ENCODE measurements around the gene ATCAY.

The ATCAY gene

GRCh38 chr19:3880471-3881271 is at the start of gene ATCAY:
ATCAY (plus strand) TSS chr19:3880685; CDS start chr19:3885768, 5,083 bp downstream.
- no peak for DNase-seq

GRCh38 chr19:3831601-3832000 is 48.9 kb upstream of the ATCAY start:
- DNase-seq: no peak

- DNase-seq: no peak
Observed at GRCh38 chr19:3832001-3832400, 48.5 kb upstream of the ATCAY start.

GRCh38 chr19:3833578-3834348 is 46.7 kb upstream of the ATCAY start:
- no peak for DNase-seq

- DNase-seq: no peak
Observed at GRCh38 chr19:3834349-3835054, 46.0 kb upstream of the ATCAY start.

- DNase-seq: no peak
Observed at GRCh38 chr19:3835055-3835435, 45.4 kb upstream of the ATCAY start.

- no peak for DNase-seq
Observed at GRCh38 chr19:3836887-3837286, 43.6 kb upstream of the ATCAY start.

GRCh38 chr19:3837332-3837731 is 43.2 kb upstream of the ATCAY start:
- no peak for DNase-seq

- no peak for DNase-seq
Observed at GRCh38 chr19:3837922-3838321, 42.6 kb upstream of the ATCAY start.

GRCh38 chr19:3838661-3839060 is 41.8 kb upstream of the ATCAY start:
- no peak for DNase-seq

- no peak for DNase-seq
Observed at GRCh38 chr19:3839941-3840340, 40.5 kb upstream of the ATCAY start.

- DNase-seq: no peak
Observed at GRCh38 chr19:3840804-3841203, 39.7 kb upstream of the ATCAY start.

- DNase-seq: no peak
Observed at GRCh38 chr19:3842948-3843347, 37.5 kb upstream of the ATCAY start.

- DNase-seq: no peak
Observed at GRCh38 chr19:3844596-3844995, 35.9 kb upstream of the ATCAY start.

GRCh38 chr19:3849092-3849491 is 31.4 kb upstream of the ATCAY start:
- DNase-seq: no peak

GRCh38 chr19:3849787-3850186 is 30.7 kb upstream of the ATCAY start:
- no peak for DNase-seq

GRCh38 chr19:3850320-3850972 is 30.0 kb upstream of the ATCAY start:
- DNase-seq: no peak

GRCh38 chr19:3851254-3852176 is 29.0 kb upstream of the ATCAY start:
- no peak for DNase-seq

- DNase-seq: no peak
Observed at GRCh38 chr19:3852177-3852511, 28.3 kb upstream of the ATCAY start.

- DNase-seq: peak; percentile 14
Observed at GRCh38 chr19:3852614-3853254, 27.8 kb upstream of the ATCAY start.

- DNase-seq: no peak
Observed at GRCh38 chr19:3855320-3855719, 25.2 kb upstream of the ATCAY start.
